HG02970 (cell line): Measurements from ENCODE around the gene MAPK4.
"Not testable (repeated sequence)": the region's sequence is repeated elsewhere in the genome, so short reads cannot be mapped to it uniquely, and the experiment has no call there.

Source experiments
- ATAC-seq: cut with Tn5 transposase; IDR thresholded peaks from one replicate; pipeline ENCODE4 v1.9.1; 2021; ENCODE audit warnings: mild to moderate bottlenecking, moderate library complexity, moderate number of reproducible peaks; ENCODE audit not compliant: unreplicated experiment, low FRiP score

The MAPK4 gene

GRCh38 chr18:50674307-50674980 lies 114.6 kb downstream of the MAPK4 start:
- ATAC-seq: no peak

- no peak for ATAC-seq
These were observed 115.2 kb downstream of the MAPK4 start for GRCh38 chr18:50675043-50675442.

- ATAC-seq: no peak
These were observed 118.8 kb downstream of the MAPK4 start for GRCh38 chr18:50678651-50679050.

- no peak for ATAC-seq
These were observed 119.2 kb downstream of the MAPK4 start for GRCh38 chr18:50679056-50679455.

GRCh38 chr18:50679656-50680055 lies 119.8 kb downstream of the MAPK4 start:
- no peak for ATAC-seq

- ATAC-seq: no peak
These were observed 121.1 kb downstream of the MAPK4 start for GRCh38 chr18:50680966-50681365.

- no peak for ATAC-seq
These were observed 123.0 kb downstream of the MAPK4 start for GRCh38 chr18:50682852-50683251.

GRCh38 chr18:50686409-50686808 lies 126.5 kb downstream of the MAPK4 start:
- ATAC-seq: no peak

- no peak for ATAC-seq
These were observed 127.6 kb downstream of the MAPK4 start for GRCh38 chr18:50687491-50687890.

GRCh38 chr18:50689578-50689977 lies 129.7 kb downstream of the MAPK4 start:
- ATAC-seq: no peak

GRCh38 chr18:50694147-50694546 lies 134.3 kb downstream of the MAPK4 start:
- ATAC-seq: no peak

- ATAC-seq: no peak
These were observed 135.7 kb downstream of the MAPK4 start for GRCh38 chr18:50695431-50696176.

GRCh38 chr18:50696436-50696835 lies 136.5 kb downstream of the MAPK4 start:
- ATAC-seq: no peak

GRCh38 chr18:50696929-50697328 lies 137.0 kb downstream of the MAPK4 start:
- ATAC-seq: no peak

GRCh38 chr18:50697509-50697908 lies 137.6 kb downstream of the MAPK4 start:
- ATAC-seq: no peak

- ATAC-seq: no peak
These were observed 140.6 kb downstream of the MAPK4 start for GRCh38 chr18:50700245-50701165.

GRCh38 chr18:50704357-50704940 lies 144.6 kb downstream of the MAPK4 start:
- ATAC-seq: no peak

GRCh38 chr18:50706199-50706598 lies 146.3 kb downstream of the MAPK4 start:
- ATAC-seq: no peak

- no peak for ATAC-seq
These were observed 146.8 kb downstream of the MAPK4 start for GRCh38 chr18:50706651-50707050.

- ATAC-seq: not testable (repeated sequence)
These were observed 147.4 kb downstream of the MAPK4 start for GRCh38 chr18:50707297-50707696.
